RWPE1 (cell line): ENCODE results near the gene MIEF2.

Experiments
- CTCF ChIA-PET: fragments of 350-600 bp; sonication (Branson Sonifier 250); formaldehyde crosslinking; extraction: SDS; loops from one replicate; lab custom pipeline; 2021; lab: Yijun Ruan, JAX
- POLR2A ChIA-PET: fragments of 400-600 bp; formaldehyde crosslinking; extraction: SDS; loops from one replicate; lab custom pipeline; 2020; ENCODE audit warnings: antibody characterized with exemption; ENCODE audit not compliant: low non-redundant PET; lab: Yijun Ruan, JAX
- DNase-seq: peaks from one replicate; pipeline ENCODE4 v3.0.0; 2012; ENCODE audit warnings: low spot score
- H3K27ac ChIP-seq: fragments of 450-650 bp; 2 replicates; pipeline ENCODE4 v1.5.1; 2017
- CTCF ChIP-seq: fragments of 450-650 bp; conservative IDR thresholded peaks from 2 replicates; pipeline ENCODE4 v1.5.1; 2017; ENCODE audit warnings: low read depth, mild to moderate bottlenecking

Gene MIEF2

GRCh38 chr17:18245038-18245776 is 15.3 kb upstream of the MIEF2 start:
- H3K27ac ChIP-seq, result peak overlapping the region; percentile 93
- DNase-seq, result no peak
- CTCF ChIA-PET, result no interaction called here
- POLR2A ChIA-PET, result no interaction called here
- no peak for TF ChIP-seq CTCF

- CTCF ChIA-PET, result interaction anchor here (1.4 kb wide), 1 partner anchor 29 kb away, joined by 3 read pairs; no protein-coding TSS in a partner anchor
- DNase-seq, result no peak
- no peak for TF ChIP-seq CTCF
- H3K27ac ChIP-seq, result peak overlapping the region; percentile 93
- POLR2A ChIA-PET, result no interaction called here
Observed at GRCh38 chr17:18246109-18246725, 14.2 kb upstream of the MIEF2 start.

GRCh38 chr17:18246880-18247612 is 13.4 kb upstream of the MIEF2 start:
- ChIA-PET CTCF (interaction anchor here (0.8 to 1.4 kb wide), 5 partner anchors 8 to 64 kb away, joined by 3 to 4 read pairs (median 3); partner anchors contain the start of gene ALKBH5), POLR2A (interaction anchor here (1.0 kb wide), 1 partner anchor 11 kb away, joined by 3 read pairs; no protein-coding TSS in a partner anchor)
- H3K27ac ChIP-seq, result peak overlapping the region; percentile 93
- no peak for TF ChIP-seq CTCF
- DNase-seq, result peak; percentile 97

- POLR2A ChIA-PET, result interaction anchor here (1.0 kb wide), 1 partner anchor 12 kb away, joined by 3 read pairs; no protein-coding TSS in a partner anchor
Observed at GRCh38 chr17:18247613-18248001, 12.9 kb upstream of the MIEF2 start.

GRCh38 chr17:18248300-18248731 is 12.1 kb upstream of the MIEF2 start:
- POLR2A ChIA-PET, result no interaction called here
- peak; percentile 76 for DNase-seq

More at GRCh38 chr17:18247613-18248001, 12.9 kb upstream of the MIEF2 start:
- H3K27ac ChIP-seq, result peak overlapping the region; percentile 93
- CTCF ChIA-PET, result interaction anchor here (0.7 to 1.1 kb wide), 6 partner anchors 9 to 360 kb away, joined by 3 to 4 read pairs (median 4); partner anchors contain the start of gene ALKBH5
- no peak for TF ChIP-seq CTCF
- no peak for DNase-seq

More at GRCh38 chr17:18248300-18248731, 12.1 kb upstream of the MIEF2 start:
- peak overlapping the region; percentile 93 for H3K27ac ChIP-seq
- TF ChIP-seq CTCF, result peak; percentile 79
- CTCF ChIA-PET, result interaction anchor here (0.5 to 1.3 kb wide), 11 partner anchors 9 to 1173 kb away, joined by 3 to 10 read pairs (median 4); partner anchors contain the start of gene ALKBH5
